HG03558 (cell line): Measurements from ENCODE around the gene RPL13A.

Experiments used
- ATAC-seq: cut with Tn5 transposase; IDR thresholded peaks from one replicate; pipeline ENCODE4 v1.9.1; 2021; ENCODE audit warnings: moderate number of reproducible peaks; ENCODE audit not compliant: unreplicated experiment; ENCODE audit errors: extremely low read depth

Gene RPL13A

GRCh38 chr19:49479975-49480628, 7.3 kb upstream of the RPL13A start:
- no peak for ATAC-seq

GRCh38 chr19:49481020-49481683, 6.3 kb upstream of the RPL13A start:
- ATAC-seq: no peak

- ATAC-seq: no peak
Observed at GRCh38 chr19:49486232-49486631, 1.2 kb upstream of the RPL13A start.

GRCh38 chr19:49486710-49487276, 615 bp upstream of the RPL13A start:
- no peak for ATAC-seq

- ATAC-seq: no peak
Observed at GRCh38 chr19:49488046-49488862, 846 bp downstream of the RPL13A start.

GRCh38 chr19:49488863-49489537, 1.6 kb downstream of the RPL13A start:
- ATAC-seq: no peak

GRCh38 chr19:49489601-49490167, 2.3 kb downstream of the RPL13A start:
- ATAC-seq: no peak

GRCh38 chr19:49490287-49491029, 3.0 kb downstream of the RPL13A start:
- no peak for ATAC-seq

- ATAC-seq: no peak
Observed at GRCh38 chr19:49491030-49491803, 3.8 kb downstream of the RPL13A start.

- no peak for ATAC-seq
Observed at GRCh38 chr19:49491804-49492572, 4.6 kb downstream of the RPL13A start.

GRCh38 chr19:49492573-49493405, 5.4 kb downstream of the RPL13A start:
- no peak for ATAC-seq

- ATAC-seq: no peak
Observed at GRCh38 chr19:49496574-49497008, 9.2 kb downstream of the RPL13A start.

GRCh38 chr19:49497047-49497788, 9.8 kb downstream of the RPL13A start:
- no peak for ATAC-seq

GRCh38 chr19:49497789-49498103, 10.3 kb downstream of the RPL13A start:
- ATAC-seq: no peak

- no peak for ATAC-seq
Observed at GRCh38 chr19:49498475-49498874, 11.1 kb downstream of the RPL13A start.

GRCh38 chr19:49499030-49499670, 11.7 kb downstream of the RPL13A start:
- ATAC-seq: no peak
